ENCODE results near the gene EVA1B. TPM values are rescaled to one million over a fixed set of nuclear protein-coding genes. Genes with fewer than 3 reads are reported as not detected.

Gene EVA1B
- total and polyA plus RNA-seq, 2 of the 4 experiments (the other 2 are of a cell fraction): 49.8 to 64.6 TPM

- Histone ChIP-seq H3K14ac (replicated peaks; ENCODE audit: low read depth, low read length) (no peak overlapping the region), H3K18ac (ENCODE audit: low read depth, low read length) (no peak overlapping the region), H2BK20ac (ENCODE audit: low read depth, low read length) (no peak overlapping the region), H3K4ac (ENCODE audit: low read depth, low read length) (no peak overlapping the region), H3K79me1 (ENCODE audit: low read depth in 1 of 2, low read length in 2 of 2) (peaks cover 23 to 55% of the 10 kb centered on the region in 2 experiments), H2AK9ac (replicated peaks; ENCODE audit: low read depth, low read length, poor library complexity) (no peak overlapping the region), H3K4me2 (ENCODE audit: low read depth, low read length) (no peak overlapping the region), H3K23ac (ENCODE audit: low read depth, low read length) (no peak overlapping the region), H3K27ac (ENCODE audit: insufficient read depth, low read length) (no peak overlapping the region), H2AFZ (replicated peaks; ENCODE audit: low read length, poor library complexity) (no peak overlapping the region), H3K36me3 (ENCODE audit: control insufficient read depth, insufficient read depth, low read length) (peaks cover 16% of the 10 kb centered on the region), H3K9ac (ENCODE audit: low read depth, low read length) (no peak overlapping the region), H4K8ac (ENCODE audit: low read depth in 2 of 2, low read length in 2 of 2) (no peak overlapping the region), H4K20me1 (ENCODE audit: insufficient read depth, low read length) (peaks cover 49% of the 10 kb centered on the region), H2BK15ac (ENCODE audit: low read depth, low read length) (no peak overlapping the region), H3K9me3 (ENCODE audit: control insufficient read depth, insufficient read depth, low read length) (no peaks in the 10 kb centered on the region), H2BK120ac (ENCODE audit: low read depth, low read length) (no peak overlapping the region), H3K4me1 (ENCODE audit: control insufficient read depth, insufficient read depth, low read length) (no peaks in the 10 kb centered on the region; the same call in 1 of the 2 replicates), H3K9me1 (ENCODE audit: insufficient read depth, low read length) (no peaks in the 10 kb centered on the region; the same call in 1 of the 2 replicates), H3K56ac (ENCODE audit: extremely low read depth, insufficient read depth, low read length) (no peak overlapping the region), H2BK5ac (ENCODE audit: low read depth, low read length, poor library complexity, severe bottlenecking) (no peak overlapping the region), H3K27me3 (ENCODE audit: control insufficient read depth, insufficient read depth, low read length) (no peaks in the 10 kb centered on the region), H3K4me3 (ENCODE audit: insufficient read depth, low read depth, low read length) (no peak overlapping the region), H4K91ac (ENCODE audit: insufficient read depth, low read depth, low read length) (no peak overlapping the region), H2AK5ac (ENCODE audit: low read depth, low read length) (no peak overlapping the region), H4K5ac (ENCODE audit: low read depth, low read length) (no peak overlapping the region)
- 100% methylated on average over 1 of the region's 5 CpGs; no CpG with 5 or more reads in 1 of the 2 experiments for WGBS, 2 experiments (ENCODE audit: extremely low coverage in 2 of 2, insufficient read length in 1 of 2)
- BruUV-seq (replicated peaks): no TSS peak
- DNase-seq: no peak
- in situ Hi-C loops (cut with MboI; ENCODE audit: low sequenced_read_pairs) (no loop called here), intact Hi-C loops (cut with micrococcal nuclease) (no loop called here), dilution Hi-C loops (cut with HindIII; ENCODE audit: low sequenced_read_pairs, unreplicated experiment) (no loop called here)
- TF ChIP-seq CTCF (conservative IDR thresholded peaks at IDR 0.05; ENCODE audit: low read depth, low read length): no peak
- TF ChIP-seq CHD1 (IDR thresholded peaks at IDR 0.05; ENCODE audit: low read depth, low read length): no peak
- TF ChIP-seq, protein P1, sequence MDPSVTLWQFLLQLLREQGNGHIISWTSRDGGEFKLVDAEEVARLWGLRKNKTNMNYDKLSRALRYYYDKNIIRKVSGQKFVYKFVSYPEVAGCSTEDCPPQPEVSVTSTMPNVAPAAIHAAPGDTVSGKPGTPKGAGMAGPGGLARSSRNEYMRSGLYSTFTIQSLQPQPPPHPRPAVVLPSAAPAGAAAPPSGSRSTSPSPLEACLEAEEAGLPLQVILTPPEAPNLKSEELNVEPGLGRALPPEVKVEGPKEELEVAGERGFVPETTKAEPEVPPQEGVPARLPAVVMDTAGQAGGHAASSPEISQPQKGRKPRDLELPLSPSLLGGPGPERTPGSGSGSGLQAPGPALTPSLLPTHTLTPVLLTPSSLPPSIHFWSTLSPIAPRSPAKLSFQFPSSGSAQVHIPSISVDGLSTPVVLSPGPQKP (IDR thresholded peaks at IDR 0.05; ENCODE audit: borderline replicate concordance, low read depth, low read length): no peak
- TF ChIP-seq FOS (IDR thresholded peaks at IDR 0.05; ENCODE audit: low read depth, low read length): no peak
- TF ChIP-seq RFX5 (IDR thresholded peaks at IDR 0.05; ENCODE audit: low read depth, low read length): no peak
- no peak for TF ChIP-seq CEBPB (IDR thresholded peaks at IDR 0.05; ENCODE audit: low read depth, low read length)
- TF ChIP-seq RAD21 (IDR thresholded peaks at IDR 0.05; ENCODE audit: low read length): no peak
- TF ChIP-seq USF2 (IDR thresholded peaks at IDR 0.05; ENCODE audit: low read depth, low read length): no peak
- no peak for TF ChIP-seq MAFK (IDR thresholded peaks at IDR 0.05; ENCODE audit: low read depth, low read length)
- no peak for ATAC-seq (ENCODE audit: low read depth)
- ChIA-PET CTCF (no interaction called here), POLR2A (ENCODE audit: unreplicated experiment) (no interaction called here)
Measured at GRCh38 chr1:36273024-36273423, 50.4 kb downstream of the EVA1B start.

All from IMR-90 (cell line).